IPS-11a (cell line): ENCODE measurements around the gene NTSR2.

ENCODE experiments used
- H3K4me3 ChIP-seq: one replicate; pipeline ENCODE4 v1.5.1; 2013; ENCODE audit warnings: low read depth, low read length, control low read depth

The NTSR2 gene

DNA sequence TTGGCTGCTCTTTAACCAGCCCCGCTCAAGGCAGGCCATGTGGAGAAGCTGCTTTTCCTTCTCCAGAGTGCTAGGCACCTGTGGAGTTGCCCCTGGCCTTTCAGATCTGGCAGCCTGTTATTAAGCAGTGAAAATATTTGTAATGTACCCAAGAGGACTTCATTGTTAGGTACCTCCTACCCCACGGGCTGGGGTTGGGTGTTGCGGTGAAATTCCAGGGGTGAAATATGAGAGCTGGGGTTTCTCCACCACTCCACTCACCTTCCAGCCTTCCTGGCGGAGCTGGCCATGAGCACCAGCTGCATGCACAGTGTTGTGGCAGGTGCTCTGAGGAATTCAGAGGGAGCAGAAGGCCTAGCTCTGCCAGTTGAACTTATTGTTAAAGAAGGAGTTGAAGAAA, 39.1 kb downstream of the NTSR2 start:
- no peak overlapping the region for H3K4me3 ChIP-seq

- no peak overlapping the region for H3K4me3 ChIP-seq
Observed at GRCh38 chr2:11629851-11630250, 40.1 kb downstream of the NTSR2 start.

DNA sequence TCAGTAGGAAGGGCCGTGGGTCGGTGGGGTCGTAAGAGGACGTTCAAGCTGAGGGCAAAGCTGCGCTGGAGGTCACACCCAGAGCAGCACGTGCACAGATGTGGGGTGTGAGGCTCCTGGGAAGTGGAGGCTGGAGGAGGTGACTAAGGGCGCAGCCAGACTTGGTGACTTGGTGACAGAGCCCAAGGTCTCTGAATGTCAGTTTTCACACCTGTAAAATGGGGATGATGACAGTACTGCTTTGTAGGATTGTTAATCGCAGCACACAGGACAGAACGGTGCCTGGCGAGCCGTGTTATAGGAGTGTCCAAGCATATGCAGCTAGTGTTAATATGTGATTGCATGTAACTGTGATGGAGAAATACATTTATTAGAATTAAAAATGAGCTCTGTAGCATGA, 40.8 kb downstream of the NTSR2 start:
- H3K4me3 ChIP-seq, result no peak overlapping the region

GRCh38 chr2:11628675-11629074, 41.3 kb downstream of the NTSR2 start:
- H3K4me3 ChIP-seq, result no peak overlapping the region

DNA sequence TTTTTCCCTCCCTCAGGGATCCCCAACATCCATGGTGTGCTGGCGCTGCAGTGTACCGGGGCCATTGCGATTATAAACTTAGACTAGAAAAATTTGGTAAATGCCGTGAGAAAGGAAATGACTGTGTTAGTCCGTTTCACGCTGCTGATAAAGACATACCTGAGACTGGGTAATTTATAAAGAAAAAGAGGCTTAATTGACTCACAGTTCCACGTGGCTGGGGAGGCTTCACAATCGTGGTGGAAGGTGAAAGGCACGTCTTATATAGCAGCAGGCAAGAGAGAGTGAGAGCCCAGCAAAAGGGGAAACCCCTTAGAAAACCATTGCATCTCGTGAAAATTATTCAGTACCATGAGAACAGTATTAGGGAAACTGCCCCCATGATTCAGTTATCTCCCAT, 44.3 kb downstream of the NTSR2 start:
- H3K4me3 ChIP-seq, result no peak overlapping the region

GRCh38 chr2:11624893-11625292, 45.1 kb downstream of the NTSR2 start:
- no peak overlapping the region for H3K4me3 ChIP-seq

DNA sequence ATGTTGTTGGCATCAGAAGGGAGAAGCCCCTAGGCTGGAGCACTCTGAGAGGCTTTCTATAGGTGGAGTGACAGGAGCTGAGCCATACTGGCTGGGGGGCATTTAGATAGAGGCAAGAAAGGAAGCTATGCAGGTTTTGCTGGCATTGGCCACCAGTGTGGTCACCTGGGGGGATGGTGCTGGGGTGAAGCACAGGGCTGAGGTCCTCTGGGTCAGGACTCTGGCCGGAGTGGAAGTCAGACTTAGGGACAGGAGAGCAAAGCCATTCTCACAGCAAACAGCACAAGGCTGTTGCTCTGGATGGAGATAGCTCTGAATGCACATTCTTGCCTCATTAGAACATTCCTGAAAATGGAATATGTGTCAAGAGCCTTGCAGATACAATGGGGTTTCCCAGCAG, 47.4 kb downstream of the NTSR2 start:
- no peak overlapping the region for H3K4me3 ChIP-seq

DNA sequence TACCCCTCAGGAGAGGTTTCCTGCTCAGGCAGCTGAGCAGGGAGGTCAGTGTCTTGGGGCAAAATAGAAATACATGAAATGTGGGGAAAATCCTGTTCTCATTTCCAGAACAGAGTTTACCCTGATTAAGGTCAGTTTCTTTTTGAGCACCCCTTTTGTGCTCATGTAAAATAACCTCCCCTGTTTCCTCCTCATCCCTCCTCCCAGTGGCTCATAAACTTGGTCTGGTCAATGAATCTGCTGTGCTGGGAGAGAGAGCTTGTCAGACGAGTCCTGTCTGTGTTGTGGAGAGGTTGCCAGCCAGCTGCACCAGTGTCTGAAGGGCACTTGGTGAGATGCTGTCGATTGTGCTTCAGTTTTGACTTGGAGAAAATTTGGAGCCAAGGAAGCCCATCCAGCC, 48.6 kb downstream of the NTSR2 start:
- no peak overlapping the region for H3K4me3 ChIP-seq

DNA sequence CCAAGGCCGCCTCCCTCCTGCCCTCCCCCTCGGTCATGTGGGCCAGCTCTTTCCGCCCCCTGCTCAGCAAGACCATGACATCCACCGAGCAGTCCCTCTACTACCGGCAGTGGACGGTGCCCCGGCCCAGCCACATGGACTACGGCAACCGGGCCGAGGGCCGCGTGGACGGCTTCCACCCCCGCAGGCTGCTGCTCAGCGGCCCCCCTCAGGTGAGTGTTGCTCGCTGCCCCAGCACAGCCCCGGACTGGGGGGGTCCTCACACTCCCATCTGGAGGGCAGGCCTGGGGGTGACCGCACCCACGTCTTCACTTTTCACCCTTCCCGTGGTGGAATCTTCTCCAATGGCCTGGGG, 51.3 kb downstream of the NTSR2 start:
- H3K4me3 ChIP-seq, result no peak overlapping the region

GRCh38 chr2:11617984-11618707, 51.8 kb downstream of the NTSR2 start:
- H3K4me3 ChIP-seq, result no peak overlapping the region

- H3K4me3 ChIP-seq, result no peak overlapping the region
Observed at GRCh38 chr2:11617527-11617926, 52.5 kb downstream of the NTSR2 start.

GRCh38 chr2:11616851-11617415, 53.1 kb downstream of the NTSR2 start:
- no peak overlapping the region for H3K4me3 ChIP-seq

DNA sequence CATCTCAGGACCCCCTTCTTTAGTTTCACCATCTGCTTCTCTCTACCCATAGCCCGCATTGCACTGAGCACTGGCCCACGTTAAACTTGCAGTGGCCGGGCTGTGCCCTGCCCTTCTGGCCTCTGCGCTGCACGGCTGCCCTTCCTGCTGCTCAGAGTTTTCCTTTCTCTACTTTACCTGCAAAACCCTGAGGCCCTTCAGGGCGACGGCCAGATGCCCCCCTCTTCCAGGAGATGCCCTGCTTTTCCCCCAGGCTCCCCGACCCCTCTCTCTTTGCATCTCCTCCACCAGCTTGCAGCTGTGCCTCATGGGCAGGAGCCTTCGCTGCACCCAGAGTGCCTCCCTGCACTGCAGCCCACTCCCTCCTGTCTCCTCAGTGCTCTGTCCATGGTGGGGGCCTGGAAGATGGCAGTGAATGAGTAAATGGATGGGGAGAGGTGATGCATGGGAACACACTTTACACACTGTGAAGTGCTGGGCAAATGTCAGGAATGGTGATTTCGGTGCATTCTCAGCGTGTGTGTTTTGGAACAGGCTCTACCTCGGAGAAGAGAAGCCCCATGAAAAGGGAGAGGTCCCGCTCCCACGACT, 53.8 kb downstream of the NTSR2 start:
- H3K4me3 ChIP-seq, result no peak overlapping the region

DNA sequence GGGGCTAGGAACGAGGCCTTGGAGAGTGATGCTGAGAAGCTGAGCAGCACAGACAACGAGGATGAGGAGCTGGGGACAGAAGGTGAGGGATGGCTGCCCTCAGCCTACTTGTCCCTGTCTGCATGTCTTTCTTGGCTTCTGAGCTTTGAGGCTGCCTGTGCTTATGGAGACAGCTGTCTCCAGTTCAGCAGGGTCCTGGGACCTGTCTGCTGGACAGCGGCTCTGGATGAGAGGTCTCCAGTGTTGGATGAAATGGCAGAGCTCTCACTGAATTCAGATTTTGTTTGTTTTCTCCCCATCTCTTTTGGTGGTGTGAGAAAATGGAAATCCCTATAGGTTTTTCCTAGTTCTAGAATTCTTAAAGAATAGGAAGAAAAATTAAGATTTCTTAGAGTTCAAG, 54.8 kb downstream of the NTSR2 start:
- H3K4me3 ChIP-seq, result no peak overlapping the region

GRCh38 chr2:11613297-11613696, 56.7 kb downstream of the NTSR2 start:
- no peak overlapping the region for H3K4me3 ChIP-seq

GRCh38 chr2:11612553-11613215, 57.3 kb downstream of the NTSR2 start:
- no peak overlapping the region for H3K4me3 ChIP-seq

GRCh38 chr2:11611251-11611650, 58.7 kb downstream of the NTSR2 start:
- no peak overlapping the region for H3K4me3 ChIP-seq

- no peak overlapping the region for H3K4me3 ChIP-seq
Observed at GRCh38 chr2:11610624-11611242, 59.3 kb downstream of the NTSR2 start.
